Neuronal stem cell (in vitro differentiated cells): Measurements from ENCODE around the gene ZZZ3.
"Not testable (repeated sequence)": the region's sequence is repeated elsewhere in the genome, so short reads cannot be mapped to it uniquely, and the experiment has no call there.

Experiments used
- DNase-seq: peaks from one replicate; pipeline ENCODE4 v3.0.0-alpha.2; 2013; ENCODE audit warnings: low spot score
- H2AFZ ChIP-seq: one replicate; pipeline ENCODE4 v1.6.1; 2013; ENCODE audit warnings: mild to moderate bottlenecking, low read length, inconsistent platforms
- H2AK5ac ChIP-seq: 2 replicates; pipeline ENCODE4 v1.6.1; 2013; ENCODE audit warnings: low read depth, mild to moderate bottlenecking, inconsistent platforms, low read length, moderate library complexity, mixed read lengths
- H2BK120ac ChIP-seq: 2 replicates; pipeline ENCODE4 v1.6.1; 2013; ENCODE audit warnings: low read depth, mild to moderate bottlenecking, inconsistent platforms, low read length, moderate library complexity, mixed read lengths
- H2BK12ac ChIP-seq: one replicate; pipeline ENCODE4 v1.6.1; 2013; ENCODE audit warnings: low read length, inconsistent platforms
- H2BK15ac ChIP-seq: 2 replicates; pipeline ENCODE4 v1.6.1; 2013; ENCODE audit warnings: mild to moderate bottlenecking, low read length, inconsistent platforms, mixed read lengths
- H2BK5ac ChIP-seq: one replicate; pipeline ENCODE4 v1.6.1; 2013; ENCODE audit warnings: inconsistent platforms, mild to moderate bottlenecking, low read length, moderate library complexity
- H3K14ac ChIP-seq: one replicate; pipeline ENCODE4 v1.6.1; 2013; ENCODE audit warnings: low read length, inconsistent platforms
- H3K18ac ChIP-seq: 2 replicates; pipeline ENCODE4 v1.6.1; 2013; ENCODE audit warnings: low read length, inconsistent platforms
- H3K23ac ChIP-seq: 2 replicates; pipeline ENCODE4 v1.6.1; 2013; ENCODE audit warnings: low read depth, mild to moderate bottlenecking, mixed read lengths, low read length, inconsistent platforms; ENCODE audit not compliant: poor library complexity
- H3K27ac ChIP-seq: replicated peaks from 3 replicates; pipeline ENCODE4 v1.5.1; 2013; ENCODE audit warnings: low read length, inconsistent platforms
- H3K27me3 ChIP-seq, 3 experiments: 2 replicates each; pipeline ENCODE4 v1.6.1; 2013; ENCODE audit warnings: low read length in 3 of 3, mild to moderate bottlenecking in 2 of 3, inconsistent platforms in 1 of 3, low read depth in 1 of 3, mixed read lengths in 1 of 3, moderate library complexity in 1 of 3; ENCODE audit not compliant: control insufficient read depth in 3 of 3, insufficient read depth in 3 of 3
- H3K36me3 ChIP-seq, 2 donors: replicated peaks in 1 of 2; 2 replicates each; pipeline ENCODE4 v1.6.1; 2013; ENCODE audit warnings: low read length in 2 of 2; ENCODE audit not compliant: control insufficient read depth in 2 of 2, insufficient read depth in 2 of 2
- H3K4ac ChIP-seq: 2 replicates; pipeline ENCODE4 v1.6.1; 2013; ENCODE audit warnings: inconsistent platforms, mild to moderate bottlenecking, low read length, moderate library complexity
- H3K4me1 ChIP-seq, 2 donors: 1 replicate in 1 of 2; 2 replicates in 1 of 2; pipeline ENCODE4 v1.6.1; 2013; ENCODE audit warnings: low read length in 2 of 2, low read depth in 1 of 2; ENCODE audit not compliant: control insufficient read depth in 2 of 2, insufficient read depth in 1 of 2
- H3K4me2 ChIP-seq: one replicate; pipeline ENCODE4 v1.6.1; 2013; ENCODE audit warnings: mild to moderate bottlenecking, low read length, inconsistent platforms; ENCODE audit not compliant: insufficient read depth, poor library complexity, severe bottlenecking
- H3K4me3 ChIP-seq, 2 donors: 2 replicates each; pipeline ENCODE4 v1.5.1; 2013; ENCODE audit warnings: low read length in 2 of 2, mild to moderate bottlenecking in 2 of 2, inconsistent platforms in 1 of 2, moderate library complexity in 1 of 2
- H3K79me1 ChIP-seq: one replicate; pipeline ENCODE4 v1.6.1; 2013; ENCODE audit warnings: low read depth, mild to moderate bottlenecking, inconsistent platforms, low read length, moderate library complexity
- H3K9ac ChIP-seq: one replicate; pipeline ENCODE4 v1.6.1; 2013; ENCODE audit warnings: mild to moderate bottlenecking, low read depth, low read length, inconsistent platforms; ENCODE audit not compliant: poor library complexity
- H3K9me3 ChIP-seq, 2 donors: replicated peaks in 1 of 2; 2 replicates each; pipeline versions ENCODE3 to v1.6.1; 2013; ENCODE audit warnings: low read length in 2 of 2, mild to moderate bottlenecking in 2 of 2, inconsistent platforms in 1 of 2, low read depth in 1 of 2, mixed read lengths in 1 of 2, moderate library complexity in 1 of 2; ENCODE audit not compliant: control insufficient read depth in 2 of 2, insufficient read depth in 1 of 2
- H4K8ac ChIP-seq: one replicate; pipeline ENCODE4 v1.6.1; 2013; ENCODE audit warnings: low read depth, mild to moderate bottlenecking, inconsistent platforms, low read length, moderate library complexity
- H4K91ac ChIP-seq: one replicate; pipeline ENCODE4 v1.6.1; 2013; ENCODE audit warnings: low read length, low read depth, mild to moderate bottlenecking, inconsistent platforms; ENCODE audit not compliant: poor library complexity
- WGBS, 2 donors: extraction: QIAGEN DNeasy Blood & Tissue Kit; methylation state at CpG; one replicate each; pipeline ENCODE4 v1.1.7; 2013; ENCODE audit warnings: missing lambda C conversion rate in 2 of 2, mixed read lengths in 1 of 2; ENCODE audit not compliant: insufficient read length in 2 of 2, insufficient replicate concordance in 1 of 2; ENCODE audit errors: extremely low coverage in 2 of 2; 5-methylcytosine and 5-hydroxymethylcytosine counted together

Gene ZZZ3

GRCh38 chr1:77646224-77646623 lies 36.2 kb downstream of the ZZZ3 start:
- not testable (repeated sequence) for H3K9ac ChIP-seq

GRCh38 chr1:77643456-77643855 lies 39.0 kb downstream of the ZZZ3 start:
- peaks cover 4 to 53% of the 10 kb centered on the region in 2 donors for H3K36me3 ChIP-seq
- no peak overlapping the region for H3K18ac ChIP-seq
- no peak overlapping the region for H2BK120ac ChIP-seq
- H3K4me1 ChIP-seq, result no peaks in the 10 kb centered on the region
- peaks cover 5% of the 10 kb centered on the region for H3K79me1 ChIP-seq
- H2BK5ac ChIP-seq, result no peak overlapping the region
- H3K14ac ChIP-seq, result no peak overlapping the region
- H3K27me3 ChIP-seq, result no peaks in the 10 kb centered on the region
- no peak overlapping the region for H2BK12ac ChIP-seq
- no peak overlapping the region for H4K91ac ChIP-seq
- no peak overlapping the region for H3K23ac ChIP-seq
- H4K8ac ChIP-seq, result no peak overlapping the region
- H3K4me3 ChIP-seq, result no peak overlapping the region
- no peak overlapping the region for H3K27ac ChIP-seq
- no peak overlapping the region for H2BK15ac ChIP-seq
- DNase-seq, result no peak
- peaks cover 0 to 19% of the 10 kb centered on the region in 2 donors for H3K9me3 ChIP-seq
- no CpG with 5 or more reads among the region's 2 CpGs for WGBS, 2 donors
- H2AFZ ChIP-seq, result no peak overlapping the region
- H2AK5ac ChIP-seq, result no peak overlapping the region
- H3K4me2 ChIP-seq, result no peak overlapping the region
- no peak overlapping the region for H3K4ac ChIP-seq
- no peak overlapping the region for H3K9ac ChIP-seq

More at GRCh38 chr1:77646224-77646623, 36.2 kb downstream of the ZZZ3 start:
- not testable (repeated sequence) for H2BK15ac ChIP-seq, H3K23ac ChIP-seq, H2BK12ac ChIP-seq, H2BK120ac ChIP-seq, H2BK5ac ChIP-seq, H3K4me1 ChIP-seq, H4K8ac ChIP-seq, H3K14ac ChIP-seq, H3K4me3 ChIP-seq, H2AFZ ChIP-seq, H3K27ac ChIP-seq, H3K4ac ChIP-seq, H3K4me2 ChIP-seq, DNase-seq, H3K18ac ChIP-seq, H4K91ac ChIP-seq, H3K27me3 ChIP-seq, H2AK5ac ChIP-seq
- Histone ChIP-seq H3K36me3 (peaks cover 4 to 32% of the 10 kb centered on the region in 2 donors), H3K79me1 (peaks cover 12% of the 10 kb centered on the region), H3K9me3 (peaks cover 4 to 36% of the 10 kb centered on the region in 2 donors)
- WGBS, 2 donors, result no CpG with 5 or more reads among the region's 6 CpGs

GRCh38 chr1:77642941-77643340 lies 39.5 kb downstream of the ZZZ3 start:
- no peak overlapping the region for H2BK5ac ChIP-seq
- H2AK5ac ChIP-seq, result no peak overlapping the region
- no peak for DNase-seq
- no peak overlapping the region for H3K23ac ChIP-seq
- no peak overlapping the region for H2BK120ac ChIP-seq
- no peaks in the 10 kb centered on the region for H3K4me1 ChIP-seq
- no peak overlapping the region for H3K27ac ChIP-seq
- peaks cover 0 to 19% of the 10 kb centered on the region in 2 donors for H3K9me3 ChIP-seq
- H2BK12ac ChIP-seq, result no peak overlapping the region
- H3K4ac ChIP-seq, result no peak overlapping the region
- no peak overlapping the region for H3K18ac ChIP-seq
- no peak overlapping the region for H2BK15ac ChIP-seq
- H3K79me1 ChIP-seq, result peaks cover 5% of the 10 kb centered on the region
- no peak overlapping the region for H4K91ac ChIP-seq
- H3K9ac ChIP-seq, result no peak overlapping the region
- no peaks in the 10 kb centered on the region for H3K27me3 ChIP-seq
- no peak overlapping the region for H3K14ac ChIP-seq
- H2AFZ ChIP-seq, result no peak overlapping the region
- no peak overlapping the region for H4K8ac ChIP-seq
- no peak overlapping the region for H3K4me2 ChIP-seq
- H3K36me3 ChIP-seq, result peaks cover 4 to 57% of the 10 kb centered on the region in 2 donors
- H3K4me3 ChIP-seq, result no peak overlapping the region
- WGBS, 2 donors, result no CpG with 5 or more reads among the region's 3 CpGs

- no peak overlapping the region for H2BK5ac ChIP-seq
- no peak overlapping the region for H3K4me3 ChIP-seq
- H2BK12ac ChIP-seq, result no peak overlapping the region
- no peak for DNase-seq
- no peaks in the 10 kb centered on the region for H3K27me3 ChIP-seq
- H3K27ac ChIP-seq, result no peak overlapping the region
- H3K23ac ChIP-seq, result no peak overlapping the region
- no peak overlapping the region for H3K9ac ChIP-seq
- peaks cover 0 to 15% of the 10 kb centered on the region in 2 donors for H3K9me3 ChIP-seq
- H4K8ac ChIP-seq, result no peak overlapping the region
- WGBS, 2 donors, result no CpG with 5 or more reads among the region's 5 CpGs
- no peak overlapping the region for H3K18ac ChIP-seq
- no peak overlapping the region for H2BK120ac ChIP-seq
- no peak overlapping the region for H3K4me2 ChIP-seq
- no peak overlapping the region for H4K91ac ChIP-seq
- H3K36me3 ChIP-seq, result peaks cover 4 to 60% of the 10 kb centered on the region in 2 donors
- no peak overlapping the region for H2BK15ac ChIP-seq
- no peaks in the 10 kb centered on the region for H3K4me1 ChIP-seq
- H3K79me1 ChIP-seq, result peaks cover 4% of the 10 kb centered on the region
- H3K14ac ChIP-seq, result no peak overlapping the region
- H2AFZ ChIP-seq, result no peak overlapping the region
- H2AK5ac ChIP-seq, result no peak overlapping the region
- H3K4ac ChIP-seq, result no peak overlapping the region
Measured at GRCh38 chr1:77642196-77642595, 40.3 kb downstream of the ZZZ3 start.
